HG02840 (cell line): ENCODE measurements around the gene FAM217B.

Experiments
- ATAC-seq: cut with Tn5 transposase; IDR thresholded peaks from one replicate; pipeline ENCODE4 v1.9.1; 2021; ENCODE audit warnings: mild to moderate bottlenecking, moderate library complexity, moderate number of reproducible peaks; ENCODE audit not compliant: unreplicated experiment, low FRiP score

The FAM217B gene, protein sequence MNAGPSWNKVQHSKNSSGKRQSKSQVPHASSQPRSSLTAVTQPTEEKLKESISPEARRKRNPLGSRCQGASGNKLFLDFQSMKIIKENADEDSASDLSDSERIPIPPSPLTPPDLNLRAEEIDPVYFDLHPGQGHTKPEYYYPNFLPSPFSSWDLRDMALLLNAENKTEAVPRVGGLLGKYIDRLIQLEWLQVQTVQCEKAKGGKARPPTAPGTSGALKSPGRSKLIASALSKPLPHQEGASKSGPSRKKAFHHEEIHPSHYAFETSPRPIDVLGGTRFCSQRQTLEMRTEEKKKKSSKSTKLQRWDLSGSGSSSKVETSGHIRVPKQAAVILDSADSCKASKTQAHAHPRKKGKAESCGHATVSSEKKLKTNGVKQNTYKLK

GRCh38 chr20:59940129-59940955 lies at the start of gene FAM217B, which contains the start of gene PPP1R3D:
Gene FAM217B (plus strand): TSS chr20:59940389. CDS start chr20:59943944, 3,555 bp downstream.
Gene PPP1R3D (minus strand): TSS chr20:59940305. CDS start chr20:59939931, 374 bp downstream.
- ATAC-seq, result peak; percentile 95

DNA sequence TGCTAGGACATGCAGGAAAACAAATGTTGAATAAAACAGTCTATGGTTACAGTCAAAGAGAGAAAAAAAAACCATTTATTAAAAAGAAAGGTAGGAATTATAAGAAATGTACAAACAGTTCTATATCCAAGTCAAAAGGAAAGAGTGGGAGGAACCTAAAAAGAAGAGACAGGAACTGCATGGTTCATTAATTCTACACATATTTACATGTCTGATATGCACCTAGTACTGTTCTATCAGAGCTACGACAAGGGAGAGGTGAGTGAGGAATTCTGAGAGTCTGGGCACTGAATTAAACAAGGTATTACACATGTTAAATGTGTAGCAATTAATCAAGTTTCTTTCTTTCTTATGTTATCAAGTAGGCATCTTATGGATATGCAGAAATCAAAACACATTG lies 48.6 kb upstream of the FAM217B start:
- no peak for ATAC-seq

DNA sequence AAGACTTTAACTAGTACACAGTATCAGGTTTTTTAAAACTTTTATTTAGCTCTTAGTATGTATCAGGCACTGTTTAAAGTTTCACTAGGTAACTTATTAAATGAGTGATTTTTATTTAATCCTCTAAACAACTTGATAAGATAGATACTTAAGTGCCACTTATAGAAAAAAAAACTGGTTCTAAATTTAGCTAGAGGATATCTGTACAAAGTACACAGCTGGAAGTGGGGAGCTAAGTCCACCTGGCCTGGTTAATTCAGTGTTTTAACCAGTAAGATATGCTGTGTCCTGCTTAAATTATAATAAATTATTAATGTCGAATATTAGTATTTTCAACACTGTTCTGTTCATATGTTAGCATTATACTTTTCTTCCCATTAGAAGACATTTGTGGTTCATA lies 44.3 kb upstream of the FAM217B start:
- no peak for ATAC-seq

DNA sequence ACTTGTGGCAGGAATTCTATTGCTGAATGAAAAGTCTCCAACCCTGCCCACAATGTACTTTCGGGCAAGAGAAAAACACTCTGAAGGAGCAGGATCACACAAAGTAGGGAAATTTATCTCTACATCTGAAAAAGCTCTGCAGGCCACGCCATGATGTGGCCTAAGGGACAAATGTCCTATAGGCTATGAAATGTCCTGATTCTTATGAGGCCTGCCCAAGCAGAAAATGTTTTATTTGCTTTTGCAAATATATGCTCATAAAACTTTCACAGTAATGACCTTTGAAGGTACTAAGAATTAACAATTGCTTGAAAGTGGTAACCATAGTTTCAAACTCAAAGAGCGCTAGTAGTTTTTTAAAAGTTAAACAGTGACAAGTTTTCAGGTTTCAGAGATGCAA lies 37.7 kb upstream of the FAM217B start:
- ATAC-seq, result no peak

GRCh38 chr20:59903621-59904020 lies 36.6 kb upstream of the FAM217B start:
- no peak for ATAC-seq

DNA sequence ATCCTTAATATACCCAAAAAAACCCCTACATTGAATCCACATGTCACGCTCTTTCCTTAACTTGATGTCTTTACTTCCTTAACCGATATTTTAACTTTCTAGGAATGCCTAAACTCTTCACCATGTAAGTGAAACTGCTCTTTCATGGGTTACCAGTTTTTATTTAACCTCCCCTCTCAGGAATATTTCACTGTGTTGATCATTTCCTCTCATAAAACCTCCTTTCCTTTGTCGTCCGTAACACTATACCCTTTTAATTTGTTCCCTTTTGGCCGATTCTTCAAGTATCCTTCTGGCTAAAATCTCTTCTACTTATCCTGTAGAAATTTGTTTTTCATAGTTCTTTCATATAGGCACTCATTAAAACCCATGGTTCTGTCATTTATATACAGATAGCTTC lies 31.3 kb upstream of the FAM217B start:
- ATAC-seq, result no peak

- ATAC-seq, result no peak
Observed at GRCh38 chr20:59911041-59911440, 29.1 kb upstream of the FAM217B start.

DNA sequence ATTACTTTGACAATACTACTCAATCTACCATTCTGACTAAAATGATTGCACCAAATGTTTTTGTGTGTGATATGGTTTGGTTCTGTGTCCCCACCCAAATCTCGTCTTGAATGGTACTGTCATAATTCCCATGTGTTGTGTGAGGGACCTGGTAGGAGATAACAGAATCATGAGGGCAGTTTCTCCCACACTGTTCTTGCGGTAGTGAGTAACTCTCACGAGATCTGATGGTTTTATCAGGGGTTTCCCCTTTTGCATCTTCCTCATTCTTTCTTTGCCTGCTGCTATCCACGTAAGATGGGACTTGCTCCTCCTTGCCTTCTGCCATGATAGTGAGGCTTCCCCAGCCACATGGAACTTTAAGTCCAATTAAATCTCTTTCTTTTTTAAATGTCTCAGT lies 27.6 kb upstream of the FAM217B start:
- ATAC-seq, result no peak

DNA sequence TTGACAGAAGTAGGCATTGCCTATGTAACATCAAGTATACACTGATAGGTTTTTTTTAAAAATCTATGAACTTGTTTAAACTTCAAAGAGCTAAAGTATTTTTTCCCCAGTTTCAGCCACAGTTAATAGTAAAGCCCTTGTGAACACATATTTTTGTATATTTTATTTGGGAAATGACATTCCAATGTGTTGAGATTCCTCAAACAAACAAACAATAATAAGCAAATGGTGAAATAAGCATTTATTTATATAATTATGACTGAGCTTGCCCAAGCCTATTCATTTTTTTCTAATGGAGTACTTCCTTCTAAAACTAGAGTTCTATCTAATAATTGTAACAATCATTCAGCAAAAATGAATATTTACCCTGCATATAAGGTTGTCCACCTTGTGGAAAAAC lies 19.2 kb upstream of the FAM217B start:
- no peak for ATAC-seq

- ATAC-seq, result no peak
Observed at GRCh38 chr20:59923514-59923913, 16.7 kb upstream of the FAM217B start.

DNA sequence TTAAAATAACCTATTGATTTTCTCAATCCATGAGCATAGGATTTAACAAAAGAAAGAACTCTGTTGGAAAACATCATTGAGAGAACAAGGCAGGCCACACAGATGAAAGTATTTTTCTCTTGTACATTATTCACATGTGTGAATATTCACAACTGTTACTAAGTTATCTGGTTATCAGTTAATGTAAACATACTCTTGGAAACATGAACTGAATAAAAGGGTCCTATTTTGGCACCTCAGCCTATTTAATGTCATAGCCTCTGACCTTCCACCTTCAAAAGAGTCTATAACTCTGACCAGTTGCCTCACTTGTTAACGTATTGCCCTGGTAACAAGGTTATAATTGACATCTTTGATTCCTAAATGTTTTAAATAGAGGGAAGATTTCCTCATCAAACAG lies 14.8 kb upstream of the FAM217B start:
- no peak for ATAC-seq

DNA sequence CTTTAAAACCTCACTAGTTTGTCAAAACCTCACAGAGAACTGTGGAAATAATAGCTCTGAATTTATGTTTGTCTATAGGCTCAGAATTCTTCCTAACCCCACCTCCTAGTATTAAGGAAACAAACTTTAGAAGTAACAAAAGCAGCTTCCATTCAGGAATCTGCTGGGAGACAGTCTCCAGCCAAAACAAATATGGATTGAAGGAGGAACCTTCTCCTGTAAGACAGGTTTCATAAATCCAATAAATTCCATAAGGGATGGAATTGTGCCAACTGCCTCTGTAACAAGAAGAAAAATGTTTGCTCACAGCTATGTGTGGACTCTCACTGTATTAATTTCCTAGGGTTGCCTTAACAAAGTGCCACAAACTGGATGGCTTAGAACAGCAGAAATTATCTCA lies 14.3 kb upstream of the FAM217B start:
- ATAC-seq, result no peak

- no peak for ATAC-seq
Observed at GRCh38 chr20:59931511-59932312, 8.5 kb upstream of the FAM217B start.

DNA sequence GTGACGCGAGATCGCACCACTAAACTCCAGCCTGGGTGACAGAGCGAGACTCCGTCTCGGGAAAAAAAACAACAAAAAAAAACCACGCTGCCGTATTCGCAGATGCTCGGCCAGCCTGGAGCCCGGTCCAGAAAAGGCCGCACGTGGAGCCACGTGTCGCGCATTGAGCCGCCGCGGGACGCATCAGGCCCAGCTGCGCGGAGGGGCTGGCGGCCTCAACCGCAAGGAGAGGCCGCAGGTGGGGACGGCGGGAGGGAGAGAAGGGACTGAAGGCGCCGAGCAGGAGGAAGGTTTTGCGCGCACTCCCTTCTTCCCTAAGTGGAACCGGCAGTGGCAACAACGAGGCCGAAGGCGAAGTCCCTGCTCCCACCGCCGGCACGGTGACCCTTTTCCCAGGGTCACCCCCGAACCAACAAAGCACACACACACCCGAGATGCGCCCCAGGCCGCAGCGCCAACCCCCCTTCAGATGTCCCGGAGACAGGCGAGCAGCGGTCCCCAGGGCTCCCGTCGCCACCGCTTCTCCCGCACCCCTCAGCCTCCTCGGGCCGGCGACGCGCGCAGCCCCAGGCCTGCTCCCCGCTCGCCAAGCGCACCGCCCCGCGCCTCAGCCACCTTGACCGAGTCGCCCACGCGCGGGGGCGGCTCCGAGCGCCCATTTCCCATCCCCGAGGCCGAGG lies 7.4 kb upstream of the FAM217B start:
- no peak for ATAC-seq

- ATAC-seq, result peak; percentile 45
Observed at GRCh38 chr20:59933296-59933848, 6.8 kb upstream of the FAM217B start, which contains the start of gene SYCP2. Gene SYCP2 (minus strand): TSS chr20:59933637. CDS start chr20:59922413, 11,224 bp downstream.

GRCh38 chr20:59933849-59934585 lies 6.2 kb upstream of the FAM217B start:
- peak; percentile 71 for ATAC-seq

DNA sequence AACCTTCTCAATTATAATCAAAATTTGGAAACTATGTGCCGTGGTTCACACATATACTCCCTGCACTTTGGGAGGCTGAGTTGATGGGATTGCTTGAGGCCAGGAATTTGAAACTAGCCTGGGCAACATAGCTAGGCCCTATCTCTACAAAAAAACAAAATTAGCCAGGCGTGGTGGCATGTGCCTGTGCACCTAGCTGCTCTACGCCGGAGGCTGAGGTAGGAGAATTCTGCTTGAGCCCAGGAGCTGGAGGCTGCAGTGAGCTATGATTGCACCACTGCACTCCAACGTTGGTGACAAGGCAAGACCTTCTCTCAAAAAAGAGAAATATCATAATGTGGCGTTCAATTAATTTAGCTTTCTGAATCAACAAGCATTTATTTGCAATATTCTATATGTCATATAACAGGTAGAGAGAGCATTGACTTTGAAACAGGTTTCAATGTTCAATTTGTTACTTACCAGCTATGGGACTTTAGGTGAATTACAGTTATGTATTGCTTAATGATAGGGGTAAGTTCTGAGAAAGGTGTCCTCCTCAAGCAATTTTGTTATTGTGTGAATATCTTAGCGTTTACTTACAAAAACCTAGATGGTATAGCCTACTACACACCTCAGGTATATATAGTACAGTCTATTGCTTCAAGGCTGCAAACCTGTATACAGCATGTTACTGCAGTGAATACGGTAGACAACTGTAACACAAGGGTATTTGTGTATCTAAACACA lies 4.6 kb upstream of the FAM217B start:
- no peak for ATAC-seq

DNA sequence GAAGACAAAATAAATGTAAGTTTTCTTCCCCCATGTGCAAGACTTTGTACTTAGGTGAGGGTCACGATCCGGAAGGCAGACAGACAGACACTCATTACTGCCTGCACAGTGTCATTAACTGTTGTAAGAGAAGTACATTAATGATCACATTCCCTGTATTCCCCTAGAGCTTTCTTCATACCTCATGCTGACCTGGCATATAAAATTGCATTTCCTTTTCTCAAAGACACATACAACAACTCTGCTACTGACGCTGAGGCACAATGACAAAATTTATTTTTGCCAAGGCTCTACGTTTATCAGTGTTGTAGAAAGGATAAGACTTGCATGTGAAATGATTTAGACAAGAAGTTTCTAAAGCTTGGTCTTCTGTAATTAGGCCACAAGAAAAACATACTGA lies 3.8 kb upstream of the FAM217B start:
- no peak for ATAC-seq
